GM23338 (cell line): ENCODE data around the gene SNX32. TPM values are rescaled to one million over a fixed set of nuclear protein-coding genes. Genes with fewer than 3 reads are reported as not detected.
A peak's percentile ranks its signal among the peaks of the same experiment; 100 is the strongest.

Source experiments
- ATAC-seq: fragments of 200-7000 bp; cut with Tn5 transposase; 3 replicates; pipeline ENCODE4 v1.9.1; 2020
- DNase-seq: peaks from one replicate; pipeline ENCODE4 v3.0.0-alpha.2; 2015; ENCODE audit warnings: low spot score
- H2AFZ ChIP-seq: fragments of 200-600 bp; sonication (generic); 2 replicates; pipeline ENCODE4 v1.8.0; 2016; ENCODE audit warnings: antibody characterized with exemption, mild to moderate bottlenecking, moderate library complexity
- H3F3A ChIP-seq: fragments of 200-600 bp; sonication (generic); replicated peaks from 2 replicates; pipeline ENCODE4 v1.8.0; 2017; ENCODE audit warnings: antibody characterized with exemption, mixed run types, low read depth
- H3K27ac ChIP-seq: fragments of 200-600 bp; sonication (generic); 2 replicates; pipeline ENCODE4 v1.6.1; 2016; ENCODE audit warnings: low read depth
- H3K27me3 ChIP-seq: fragments of 200-600 bp; sonication (generic); 2 replicates; pipeline ENCODE4 v1.8.0; 2016; ENCODE audit warnings: mild to moderate bottlenecking, mixed run types, moderate library complexity; ENCODE audit not compliant: insufficient read depth
- H3K36me3 ChIP-seq: fragments of 200-600 bp; sonication (generic); 2 replicates; pipeline ENCODE4 v1.8.0; 2016; ENCODE audit warnings: mild to moderate bottlenecking; ENCODE audit not compliant: insufficient read depth
- H3K4me1 ChIP-seq: fragments of 200-600 bp; sonication (generic); 2 replicates; pipeline ENCODE4 v1.8.0; 2016; ENCODE audit warnings: mild to moderate bottlenecking, moderate library complexity; ENCODE audit not compliant: insufficient read depth
- H3K4me2 ChIP-seq: fragments of 200-600 bp; sonication (generic); 2 replicates; pipeline ENCODE4 v1.7.1; 2017; ENCODE audit warnings: mixed run types
- H3K4me3 ChIP-seq: fragments of 200-600 bp; sonication (generic); 2 replicates; pipeline ENCODE4 v1.6.1; 2016; ENCODE audit warnings: mixed run types
- H3K79me2 ChIP-seq: fragments of 200-600 bp; sonication (generic); replicated peaks from 2 replicates; pipeline ENCODE4 v1.8.0; 2017; ENCODE audit warnings: mild to moderate bottlenecking; ENCODE audit not compliant: insufficient read depth
- H3K9me2 ChIP-seq: fragments of 200-600 bp; sonication (generic); 2 replicates; pipeline ENCODE4 v1.8.0; 2017; ENCODE audit not compliant: insufficient read depth
- H4K20me1 ChIP-seq: fragments of 200-600 bp; sonication (generic); replicated peaks from 2 replicates; pipeline ENCODE4 v1.8.0; 2017; ENCODE audit warnings: mild to moderate bottlenecking; ENCODE audit not compliant: insufficient read depth
- H3K27ac Mint-ChIP-seq: 2 replicates; pipeline ENCODE4 v1.8.0; 2020; ENCODE audit warnings: inconsistent platforms, mild to moderate bottlenecking, moderate library complexity, mixed read lengths
- H3K27me3 Mint-ChIP-seq: 3 replicates; pipeline ENCODE4 v1.8.0; 2022; ENCODE audit warnings: low read depth, mild to moderate bottlenecking, moderate library complexity, mixed read lengths, inconsistent platforms; ENCODE audit not compliant: insufficient read depth, poor library complexity
- H3K36me3 Mint-ChIP-seq: 3 replicates; pipeline ENCODE4 v1.8.0; 2021; ENCODE audit warnings: low read depth, mild to moderate bottlenecking, inconsistent platforms, moderate library complexity, mixed read lengths
- H3K4me1 Mint-ChIP-seq: 3 replicates; pipeline ENCODE4 v1.8.0; 2020; ENCODE audit warnings: mild to moderate bottlenecking, inconsistent platforms, mixed read lengths
- H3K4me3 Mint-ChIP-seq: 3 replicates; pipeline ENCODE4 v1.8.0; 2021; ENCODE audit warnings: moderate library complexity, mild to moderate bottlenecking, inconsistent platforms, mixed read lengths
- H3K9me3 Mint-ChIP-seq: 3 replicates; pipeline ENCODE4 v1.8.0; 2020; ENCODE audit warnings: moderate library complexity, mild to moderate bottlenecking, inconsistent platforms, mixed read lengths
- CTCF ChIP-seq, 2 experiments: fragments of 200-600 bp in 1 of 2; sonication (generic) in 1 of 2; conservative IDR thresholded peaks; 2 replicates each; pipeline versions ENCODE4 v1.5.1 to v1.6.1; 2016 to 2017; ENCODE audit warnings: antibody characterized with exemption in 2 of 2, low read depth in 2 of 2, mild to moderate bottlenecking in 2 of 2, moderate library complexity in 1 of 2
- JUNB ChIP-seq: IDR thresholded peaks from one replicate; pipeline ENCODE4 v1.6.1; 2016; ENCODE audit warnings: antibody characterized with exemption; ENCODE audit not compliant: unreplicated experiment
- POLR2AphosphoS5 ChIP-seq: IDR thresholded peaks from 2 replicates; pipeline ENCODE4 v1.6.1; 2016; ENCODE audit warnings: antibody characterized with exemption, low read depth
- STAT1 ChIP-seq: IDR thresholded peaks from one replicate; pipeline ENCODE4 v1.6.1; 2016; ENCODE audit warnings: antibody characterized with exemption; ENCODE audit not compliant: unreplicated experiment
- ZNF114 ChIP-seq: fragments of 250-450 bp; sonication (Bioruptor Pico); IDR thresholded peaks from 2 replicates; pipeline ENCODE4 v1.5.0; 2020; ENCODE audit warnings: mild to moderate bottlenecking, moderate library complexity
- polyA plus RNA-seq: library from polyadenylated mRNA; unstranded; fragments of >200 nt; fragmentation: Nextera tagmentation; extraction: Ambion mirVana; gene quantifications from 2 replicates; pipeline ENCODE4 v1.2.1, GENCODE V29; 2016
- total RNA-seq: library from RNA; depleted of rRNA; stranded (reverse); fragments of >200 nt; shearing (Covaris generic); gene quantifications from 2 replicates; pipeline ENCODE4 v1.2.3, GENCODE V29; 2014

Gene SNX32
- total and polyA plus RNA-seq, 2 experiments from 2014 or later, result 0.49 to 1.2 TPM

- Mint-ChIP-seq H3K36me3 (no peaks in the 10 kb centered on the region), H3K27me3 (peaks cover 40% of the 10 kb centered on the region), H3K27ac (no peak overlapping the region), H3K9me3 (no peaks in the 10 kb centered on the region; the same call in 2 of the 3 replicates), H3K4me3 (0 out of 3 replicates have a peak overlapping the region, but pooled peaks have one; percentile 4), H3K4me1 (peaks cover 8% of the 10 kb centered on the region)
- no peaks in the 10 kb centered on the region; the same call in 1 of the 2 replicates for H4K20me1 ChIP-seq
- H3K4me2 ChIP-seq, result no peak overlapping the region
- H3K4me1 ChIP-seq, result no peaks in the 10 kb centered on the region; the same call in 1 of the 2 replicates
- peaks cover 29% of the 10 kb centered on the region for H3K27me3 ChIP-seq
- H3K79me2 ChIP-seq, result no peaks in the 10 kb centered on the region
- no peaks in the 10 kb centered on the region; the same call in 1 of the 2 replicates for H3K36me3 ChIP-seq
- no peaks in the 10 kb centered on the region for H3K9me2 ChIP-seq
- peaks cover 9% of the 10 kb centered on the region; the same call in 1 of the 2 replicates for H3F3A ChIP-seq
- DNase-seq, result no peak
- H3K4me3 ChIP-seq, result no peak overlapping the region
- TF ChIP-seq ZNF114 (CRISPR knock-in tag) (no peak), POLR2AphosphoS5 (no peak), JUNB (no peak), CTCF (conservative IDR thresholded peaks at IDR 0.05; ENCODE audit: low read depth in 2 of 2) (no peak)
- H3K27ac ChIP-seq, result no peak overlapping the region
- no peak for ATAC-seq
- no peak overlapping the region for H2AFZ ChIP-seq
These were observed 37.2 kb downstream of the SNX32 start for GRCh38 chr11:65870706-65871681.

GRCh38 chr11:65871811-65872548 lies 38.2 kb downstream of the SNX32 start:
- H3F3A ChIP-seq, result peaks cover 5% of the 10 kb centered on the region; the same call in 1 of the 2 replicates
- no peaks in the 10 kb centered on the region for H3K79me2 ChIP-seq
- peak; percentile 62 for DNase-seq
- ATAC-seq, result peak; percentile 16
- Mint-ChIP-seq H3K4me1 (peaks cover 8% of the 10 kb centered on the region), H3K4me3 (peak overlapping the region; percentile 69), H3K27me3 (peaks cover 45% of the 10 kb centered on the region), H3K9me3 (no peaks in the 10 kb centered on the region; the same call in 2 of the 3 replicates), H3K36me3 (no peaks in the 10 kb centered on the region), H3K27ac (no peak overlapping the region)
- peak overlapping the region; percentile 83 for H3K4me3 ChIP-seq
- peaks cover 29% of the 10 kb centered on the region for H3K27me3 ChIP-seq
- H4K20me1 ChIP-seq, result no peaks in the 10 kb centered on the region; the same call in 1 of the 2 replicates
- H3K4me1 ChIP-seq, result no peaks in the 10 kb centered on the region; the same call in 1 of the 2 replicates
- TF ChIP-seq CTCF (conservative IDR thresholded peaks at IDR 0.05; ENCODE audit: low read depth in 2 of 2) (peak in 1 of 2 experiments; percentile 36; a peak in 2 of 4 replicates), STAT1 (no peak)
- H3K9me2 ChIP-seq, result no peaks in the 10 kb centered on the region
- no peak overlapping the region for H2AFZ ChIP-seq
- no peaks in the 10 kb centered on the region for H3K36me3 ChIP-seq
- H3K27ac ChIP-seq, result no peak overlapping the region
- peak overlapping the region; percentile 99 for H3K4me2 ChIP-seq
